HCT116 (cell line): ENCODE measurements around the gene DOCK1. TPM values are rescaled to one million over a fixed set of nuclear protein-coding genes. Genes with fewer than 3 reads are reported as not detected.

Experiments
- ATAC-seq: fragments of 200-7000 bp; cut with Tn5 transposase; 2 replicates; pipeline ENCODE4 v1.9.1; 2020; ENCODE audit warnings: mild to moderate bottlenecking, moderate library complexity
- BruUV-seq: library from RNA; stranded (reverse); fragments of 400-500 nt; replicated peaks from 2 replicates; lab custom pipeline; 2021; lab: Mats Ljungman, UMichigan
- CTCF ChIA-PET: fragments of 300-600 bp; sonication (Branson Sonifier 250); formaldehyde crosslinking; loops from one replicate; lab custom pipeline; 2021; ENCODE audit warnings: antibody characterized with exemption; lab: Charles Lee
- POLR2A ChIA-PET: fragments of 300-600, 350-600 bp; sonication (Branson Sonifier 250); formaldehyde crosslinking; loops from one replicate; lab custom pipeline; 2021; ENCODE audit warnings: antibody characterized with exemption; lab: Charles Lee
- RAD21 ChIA-PET, 2 experiments: fragments of 300-600 bp; sonication (Branson Sonifier 250); formaldehyde crosslinking; loops; one replicate each; lab custom pipeline; 2023; ENCODE audit warnings: low total read pairs in 2 of 2; ENCODE audit not compliant: uncharacterized antibody in 2 of 2, unreplicated experiment in 2 of 2, low non-redundant PET in 1 of 2; lab: Charles Lee
- DNase-seq: peaks from one replicate; pipeline ENCODE4 v3.0.0-alpha.2; 2010; ENCODE audit warnings: low read depth, low spot score
- H2AFZ ChIP-seq: fragments of 200-600 bp; shearing (Covaris generic), sonication (generic); 2 replicates; pipeline ENCODE4 v1.6.1; 2017; ENCODE audit warnings: low read depth, mixed run types, mixed read lengths, antibody characterized with exemption, low read length; ENCODE audit not compliant: poor library complexity, severe bottlenecking
- H3K27ac ChIP-seq: 2 replicates; pipeline ENCODE4 v1.5.1; 2012; ENCODE audit warnings: low read depth, low read length
- H3K27me3 ChIP-seq: fragments of 200-600 bp; sonication (generic); 2 replicates; pipeline ENCODE4 v1.6.1; 2016; ENCODE audit warnings: mixed run types, low read length, mixed read lengths; ENCODE audit not compliant: insufficient read depth
- H3K36me3 ChIP-seq, 2 experiments: fragments of 200-500 bp in 1 of 2; fragments of 200-600 bp in 1 of 2; sonication (Bioruptor generic) in 1 of 2; sonication (generic) in 1 of 2; 2 replicates each; pipeline versions ENCODE4 v1.5.1 to v1.6.1; 2014 to 2016; ENCODE audit warnings: low read length in 2 of 2, inconsistent platforms in 1 of 2, mixed read lengths in 1 of 2, mixed run types in 1 of 2; ENCODE audit not compliant: insufficient read depth in 2 of 2, control insufficient read depth in 1 of 2
- H3K4me1 ChIP-seq, 2 experiments: fragments of 200-600 bp in 1 of 2; sonication (generic) in 1 of 2; 2 replicates each; pipeline versions ENCODE4 v1.5.1 to v1.6.1; 2012 to 2017; ENCODE audit warnings: low read length in 2 of 2, inconsistent platforms in 1 of 2, mild to moderate bottlenecking in 1 of 2, mixed read lengths in 1 of 2, mixed run types in 1 of 2, moderate library complexity in 1 of 2; ENCODE audit not compliant: insufficient read depth in 2 of 2, control insufficient read depth in 1 of 2
- H3K4me2 ChIP-seq: fragments of 200-600 bp; sonication (generic); 2 replicates; pipeline ENCODE4 v1.6.1; 2017; ENCODE audit warnings: mixed run types, low read length, mixed read lengths
- H3K4me3 ChIP-seq, 2 experiments: fragments of 200-600 bp in 1 of 2; sonication (generic) in 1 of 2; replicated peaks in 1 of 2; 2 replicates each; pipeline ENCODE4 v1.5.1; 2011 to 2016; ENCODE audit warnings: low read length in 2 of 2, control low read depth in 1 of 2, low read depth in 1 of 2, mild to moderate bottlenecking in 1 of 2, mixed read lengths in 1 of 2, mixed run types in 1 of 2
- H3K79me2 ChIP-seq: fragments of 200-600 bp; sonication (generic); 2 replicates; pipeline ENCODE4 v1.6.1; 2017; ENCODE audit warnings: mild to moderate bottlenecking, mixed run types, low read length, moderate library complexity, mixed read lengths; ENCODE audit not compliant: insufficient read depth
- H3K9ac ChIP-seq: fragments of 200-600 bp; sonication (generic); 2 replicates; pipeline ENCODE4 v1.6.1; 2016; ENCODE audit warnings: low read length, mixed read lengths
- H3K9me2 ChIP-seq: fragments of 200-600 bp; sonication (generic), shearing (Covaris generic); 2 replicates; pipeline ENCODE4 v1.6.1; 2017; ENCODE audit warnings: mixed run types, mild to moderate bottlenecking, moderate library complexity; ENCODE audit not compliant: insufficient read depth
- H3K9me3 ChIP-seq, 2 experiments: fragments of 200-500 bp in 1 of 2; fragments of 200-600 bp in 1 of 2; sonication (Bioruptor generic) in 1 of 2; sonication (generic) in 1 of 2; 2 replicates each; pipeline ENCODE4 v1.6.1; 2014 to 2017; ENCODE audit warnings: low read length in 2 of 2, mixed read lengths in 2 of 2, inconsistent platforms in 1 of 2, low read depth in 1 of 2, mild to moderate bottlenecking in 1 of 2, mixed run types in 1 of 2, moderate library complexity in 1 of 2; ENCODE audit not compliant: control insufficient read depth in 1 of 2, insufficient read depth in 1 of 2
- H4K20me1 ChIP-seq: fragments of 200-600 bp; sonication (generic), shearing (Covaris generic); 2 replicates; pipeline ENCODE4 v1.6.1; 2017; ENCODE audit warnings: mixed run types, mild to moderate bottlenecking, moderate library complexity; ENCODE audit not compliant: insufficient read depth
- ATF3 ChIP-seq: IDR thresholded peaks from 2 replicates; pipeline ENCODE4 v1.6.1; 2012
- CBX3 ChIP-seq: IDR thresholded peaks from 2 replicates; pipeline ENCODE4 v1.6.1; 2012; ENCODE audit warnings: low read depth
- CEBPB ChIP-seq: IDR thresholded peaks from 2 replicates; pipeline ENCODE4 v1.6.1; 2012; ENCODE audit warnings: low read depth
- CTCF ChIP-seq, 3 experiments: fragments of 200-600 bp in 1 of 3; sonication (generic) in 1 of 3; IDR thresholded peaks in 2 of 3; conservative IDR thresholded peaks in 1 of 3; 2 replicates each; pipeline ENCODE4 v1.5.1; 2012 to 2017; ENCODE audit warnings: low read depth in 2 of 3, low read length in 2 of 3, antibody characterized with exemption in 1 of 3, borderline replicate concordance in 1 of 3, control low read depth in 1 of 3, mild to moderate bottlenecking in 1 of 3, mixed read lengths in 1 of 3, mixed run types in 1 of 3, moderate library complexity in 1 of 3; ENCODE audit not compliant: insufficient read depth in 1 of 3
- ELF1 ChIP-seq: IDR thresholded peaks from 2 replicates; pipeline ENCODE4 v1.6.1; 2012; ENCODE audit warnings: low read depth, borderline replicate concordance
- JUND ChIP-seq: IDR thresholded peaks from 2 replicates; pipeline ENCODE4 v1.6.1; 2012
- MAX ChIP-seq: IDR thresholded peaks from 2 replicates; pipeline ENCODE4 v1.6.1; 2012
- POLR2A ChIP-seq: IDR thresholded peaks from 2 replicates; pipeline ENCODE4 v1.7.0; 2011; ENCODE audit warnings: borderline replicate concordance; ENCODE audit not compliant: insufficient read depth, insufficient read length; ENCODE audit errors: extremely low read depth
- POLR2AphosphoS5 ChIP-seq: IDR thresholded peaks from 2 replicates; pipeline ENCODE4 v1.6.1; 2011; ENCODE audit warnings: mild to moderate bottlenecking, low read depth, low read length, moderate library complexity
- RAD21 ChIP-seq: IDR thresholded peaks from 2 replicates; pipeline ENCODE4 v1.6.1; 2012; ENCODE audit warnings: low read depth, mild to moderate bottlenecking
- SIN3A ChIP-seq: IDR thresholded peaks from 2 replicates; pipeline ENCODE4 v1.6.1; 2012; ENCODE audit warnings: low read depth
- SP1 ChIP-seq: IDR thresholded peaks from 2 replicates; pipeline ENCODE4 v1.6.1; 2012; ENCODE audit warnings: low read depth
- SRF ChIP-seq: IDR thresholded peaks from 2 replicates; pipeline ENCODE4 v1.6.1; 2012; ENCODE audit warnings: low read depth
- YY1 ChIP-seq: IDR thresholded peaks from 2 replicates; pipeline ENCODE4 v1.6.1; 2011; ENCODE audit warnings: low read length, low read depth, moderate library complexity, mild to moderate bottlenecking; ENCODE audit not compliant: insufficient replicate concordance; ENCODE audit errors: extremely low read depth
- ZNF274 ChIP-seq: fragments of 200-500 bp; sonication (Bioruptor generic); IDR thresholded peaks from 2 replicates; pipeline ENCODE4 v1.6.1; 2014; ENCODE audit warnings: mild to moderate bottlenecking, low read depth, low read length, inconsistent platforms
- intact Hi-C: fragments of 100-400 bp; cut with micrococcal nuclease; formaldehyde crosslinking; loops from 2 replicates; pipeline ENCODE4 v1.10.0; 2022
- total RNA-seq: library from RNA; stranded (reverse); gene quantifications from one replicate; pipeline ENCODE4 v1.2.1, GENCODE V29; 2021; ENCODE audit not compliant: unreplicated experiment
- TF ChIP-seq, protein P1 (sequence below): IDR thresholded peaks from 2 replicates; pipeline ENCODE4 v1.6.1; 2012; ENCODE audit warnings: low read depth
- TF ChIP-seq, protein P2 (sequence below): IDR thresholded peaks from 2 replicates; pipeline ENCODE4 v1.6.1; 2011; ENCODE audit warnings: mild to moderate bottlenecking, low read length, moderate library complexity; ENCODE audit not compliant: insufficient replicate concordance; ENCODE audit errors: extremely low read depth

Gene DOCK1
- total RNA-seq, 1 experiment from 2014 or later, result 46.5 TPM

- Histone ChIP-seq H3K79me2 (no peaks in the 10 kb centered on the region), H3K4me3 (no peak overlapping the region)
- CTCF ChIA-PET, result no interaction called here
Measured at GRCh38 chr10:127036987-127037386, 131.8 kb downstream of the DOCK1 start.

More at GRCh38 chr10:127036987-127037386, 131.8 kb downstream of the DOCK1 start:
- TF ChIP-seq ZNF274 (no peak), CEBPB (no peak), SIN3A (no peak), POLR2AphosphoS5 (no peak), CBX3 (no peak), ELF1 (no peak), MAX (no peak), POLR2A (no peak), SRF (no peak), RAD21 (no peak), CTCF (IDR thresholded peaks at IDR 0.05 in 2 of 3, conservative IDR thresholded peaks at IDR 0.05 in 1 of 3; ENCODE audit: borderline replicate concordance in 1 of 3, insufficient read depth in 1 of 3, low read depth in 2 of 3, low read length in 2 of 3) (no peak), ATF3 (no peak), YY1 (no peak), JUND (no peak), SP1 (no peak)
- TF ChIP-seq, protein P1, sequence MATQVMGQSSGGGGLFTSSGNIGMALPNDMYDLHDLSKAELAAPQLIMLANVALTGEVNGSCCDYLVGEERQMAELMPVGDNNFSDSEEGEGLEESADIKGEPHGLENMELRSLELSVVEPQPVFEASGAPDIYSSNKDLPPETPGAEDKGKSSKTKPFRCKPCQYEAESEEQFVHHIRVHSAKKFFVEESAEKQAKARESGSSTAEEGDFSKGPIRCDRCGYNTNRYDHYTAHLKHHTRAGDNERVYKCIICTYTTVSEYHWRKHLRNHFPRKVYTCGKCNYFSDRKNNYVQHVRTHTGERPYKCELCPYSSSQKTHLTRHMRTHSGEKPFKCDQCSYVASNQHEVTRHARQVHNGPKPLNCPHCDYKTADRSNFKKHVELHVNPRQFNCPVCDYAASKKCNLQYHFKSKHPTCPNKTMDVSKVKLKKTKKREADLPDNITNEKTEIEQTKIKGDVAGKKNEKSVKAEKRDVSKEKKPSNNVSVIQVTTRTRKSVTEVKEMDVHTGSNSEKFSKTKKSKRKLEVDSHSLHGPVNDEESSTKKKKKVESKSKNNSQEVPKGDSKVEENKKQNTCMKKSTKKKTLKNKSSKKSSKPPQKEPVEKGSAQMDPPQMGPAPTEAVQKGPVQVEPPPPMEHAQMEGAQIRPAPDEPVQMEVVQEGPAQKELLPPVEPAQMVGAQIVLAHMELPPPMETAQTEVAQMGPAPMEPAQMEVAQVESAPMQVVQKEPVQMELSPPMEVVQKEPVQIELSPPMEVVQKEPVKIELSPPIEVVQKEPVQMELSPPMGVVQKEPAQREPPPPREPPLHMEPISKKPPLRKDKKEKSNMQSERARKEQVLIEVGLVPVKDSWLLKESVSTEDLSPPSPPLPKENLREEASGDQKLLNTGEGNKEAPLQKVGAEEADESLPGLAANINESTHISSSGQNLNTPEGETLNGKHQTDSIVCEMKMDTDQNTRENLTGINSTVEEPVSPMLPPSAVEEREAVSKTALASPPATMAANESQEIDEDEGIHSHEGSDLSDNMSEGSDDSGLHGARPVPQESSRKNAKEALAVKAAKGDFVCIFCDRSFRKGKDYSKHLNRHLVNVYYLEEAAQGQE, result no peak
- TF ChIP-seq, protein P2, sequence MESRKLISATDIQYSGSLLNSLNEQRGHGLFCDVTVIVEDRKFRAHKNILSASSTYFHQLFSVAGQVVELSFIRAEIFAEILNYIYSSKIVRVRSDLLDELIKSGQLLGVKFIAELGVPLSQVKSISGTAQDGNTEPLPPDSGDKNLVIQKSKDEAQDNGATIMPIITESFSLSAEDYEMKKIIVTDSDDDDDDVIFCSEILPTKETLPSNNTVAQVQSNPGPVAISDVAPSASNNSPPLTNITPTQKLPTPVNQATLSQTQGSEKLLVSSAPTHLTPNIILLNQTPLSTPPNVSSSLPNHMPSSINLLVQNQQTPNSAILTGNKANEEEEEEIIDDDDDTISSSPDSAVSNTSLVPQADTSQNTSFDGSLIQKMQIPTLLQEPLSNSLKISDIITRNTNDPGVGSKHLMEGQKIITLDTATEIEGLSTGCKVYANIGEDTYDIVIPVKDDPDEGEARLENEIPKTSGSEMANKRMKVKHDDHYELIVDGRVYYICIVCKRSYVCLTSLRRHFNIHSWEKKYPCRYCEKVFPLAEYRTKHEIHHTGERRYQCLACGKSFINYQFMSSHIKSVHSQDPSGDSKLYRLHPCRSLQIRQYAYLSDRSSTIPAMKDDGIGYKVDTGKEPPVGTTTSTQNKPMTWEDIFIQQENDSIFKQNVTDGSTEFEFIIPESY, result no peak
- Histone ChIP-seq H3K36me3 (peaks cover 6 to 21% of the 10 kb centered on the region in 2 experiments), H3K9me2 (no peaks in the 10 kb centered on the region), H2AFZ (no peak overlapping the region), H3K4me2 (no peak overlapping the region), H3K9ac (no peak overlapping the region), H4K20me1 (no peaks in the 10 kb centered on the region), H3K27me3 (no peaks in the 10 kb centered on the region), H3K4me1 (peaks cover 0 to 9% of the 10 kb centered on the region in 2 experiments; a peak in 1 of 4 replicates), H3K27ac (no peak overlapping the region), H3K9me3 (no peaks in the 10 kb centered on the region)
- ATAC-seq, result no peak
- RAD21 ChIA-PET, result no interaction called here
- intact Hi-C loops, result no loop called here
- BruUV-seq, result no TSS peak
- POLR2A ChIA-PET, result no interaction called here
- DNase-seq, result no peak
